Tibial nerve (tissue), 4 donors: ENCODE results near the gene CARHSP1.

Experiments used
- EP300 ChIP-seq, 2 donors: sonication (generic); formaldehyde crosslinking; IDR thresholded peaks; one replicate each; pipeline ENCODE4 v1.6.1; 2017; ENCODE audit warnings: antibody characterized with exemption in 2 of 2, mild to moderate bottlenecking in 1 of 2
- POLR2A ChIP-seq, 2 donors: fragments of 450-650 bp; IDR thresholded peaks; one replicate each; pipeline ENCODE4 v1.6.1; 2017; ENCODE audit warnings: antibody characterized with exemption in 2 of 2, mild to moderate bottlenecking in 2 of 2, moderate library complexity in 2 of 2
- TF ChIP-seq, protein P1 (sequence below), 5 experiments: fragments of 200-600 bp in 3 of 5; fragments of 450-650 bp in 2 of 5; sonication (generic) in 3 of 5; IDR thresholded peaks; one replicate each; pipeline ENCODE4 v1.5.1; 2016 to 2019; ENCODE audit warnings: antibody characterized with exemption in 5 of 5, mild to moderate bottlenecking in 3 of 5, moderate library complexity in 2 of 5

DNA sequence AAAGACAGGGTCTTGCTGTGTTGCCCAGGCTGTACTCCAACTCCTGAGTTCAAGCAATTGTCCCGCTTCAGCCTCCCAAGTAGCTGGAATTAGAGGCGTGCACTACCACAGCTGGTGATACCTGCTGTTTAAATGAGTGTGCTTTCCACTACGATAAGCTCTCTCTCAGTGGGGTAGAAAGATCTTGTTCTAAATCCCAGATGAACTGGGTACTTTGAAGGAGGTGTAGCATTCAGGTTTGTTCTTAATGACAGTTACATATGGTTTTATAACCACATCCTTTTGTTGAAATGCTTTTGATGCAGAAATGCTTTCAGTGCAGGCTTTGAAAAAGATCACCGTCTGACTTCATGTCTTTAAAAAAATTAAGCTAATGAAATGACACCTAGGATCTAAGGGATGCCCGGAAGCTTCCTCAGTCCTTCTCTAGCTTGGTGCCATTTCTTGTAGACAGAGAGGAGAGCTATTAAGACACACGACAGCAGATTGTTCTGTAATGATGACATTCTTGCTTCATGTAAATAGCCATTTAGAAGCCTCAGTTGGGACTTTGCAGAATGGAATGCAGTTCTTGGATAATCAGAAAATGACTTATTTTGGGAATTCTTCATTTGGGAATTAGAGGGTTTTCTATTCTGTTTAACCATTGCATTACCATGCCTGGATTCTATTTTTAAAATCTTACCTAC is 51.7 kb downstream of the CARHSP1 start:
- TF ChIP-seq, protein P1, sequence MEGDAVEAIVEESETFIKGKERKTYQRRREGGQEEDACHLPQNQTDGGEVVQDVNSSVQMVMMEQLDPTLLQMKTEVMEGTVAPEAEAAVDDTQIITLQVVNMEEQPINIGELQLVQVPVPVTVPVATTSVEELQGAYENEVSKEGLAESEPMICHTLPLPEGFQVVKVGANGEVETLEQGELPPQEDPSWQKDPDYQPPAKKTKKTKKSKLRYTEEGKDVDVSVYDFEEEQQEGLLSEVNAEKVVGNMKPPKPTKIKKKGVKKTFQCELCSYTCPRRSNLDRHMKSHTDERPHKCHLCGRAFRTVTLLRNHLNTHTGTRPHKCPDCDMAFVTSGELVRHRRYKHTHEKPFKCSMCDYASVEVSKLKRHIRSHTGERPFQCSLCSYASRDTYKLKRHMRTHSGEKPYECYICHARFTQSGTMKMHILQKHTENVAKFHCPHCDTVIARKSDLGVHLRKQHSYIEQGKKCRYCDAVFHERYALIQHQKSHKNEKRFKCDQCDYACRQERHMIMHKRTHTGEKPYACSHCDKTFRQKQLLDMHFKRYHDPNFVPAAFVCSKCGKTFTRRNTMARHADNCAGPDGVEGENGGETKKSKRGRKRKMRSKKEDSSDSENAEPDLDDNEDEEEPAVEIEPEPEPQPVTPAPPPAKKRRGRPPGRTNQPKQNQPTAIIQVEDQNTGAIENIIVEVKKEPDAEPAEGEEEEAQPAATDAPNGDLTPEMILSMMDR (IDR thresholded peaks at IDR 0.05): no peak
- TF ChIP-seq EP300 (IDR thresholded peaks at IDR 0.05) (no peak), POLR2A (IDR thresholded peaks at IDR 0.05) (no peak)
